ENCODE results near the gene KRTAP20-3.
A peak's percentile ranks its signal among the peaks of the same experiment; 100 is the strongest.

KRTAP20-3 gene

GRCh38 chr21:30628109-30628508, 14.6 kb upstream of the KRTAP20-3 start:
- Histone ChIP-seq H3K4me2 (ENCODE audit: low read length, poor library complexity, severe bottlenecking) (no peak overlapping the region), H3K36me3 (ENCODE audit: control insufficient read depth in 1 of 2, insufficient read depth in 2 of 2, low read depth in 1 of 2, low read length in 2 of 2) (no peaks in the 10 kb centered on the region), H3K14ac (ENCODE audit: low read length in 2 of 2) (no peak overlapping the region), H3K23ac (ENCODE audit: low read length in 2 of 2) (no peak overlapping the region), H3K27ac (ENCODE audit: low read length, poor library complexity, severe bottlenecking) (no peak overlapping the region), H3K4ac (ENCODE audit: low read depth in 1 of 2, low read length in 2 of 2) (no peak overlapping the region), H2BK15ac (ENCODE audit: low read depth, poor library complexity, severe bottlenecking) (no peak overlapping the region), H3K4me3 (ENCODE audit: insufficient read depth in 1 of 2, low read depth in 1 of 2, low read length in 2 of 2) (no peak overlapping the region), H4K91ac (ENCODE audit: low read length) (no peak overlapping the region), H3K9me3 (ENCODE audit: control insufficient read depth, low read length) (peaks cover 10% of the 10 kb centered on the region), H4K8ac (ENCODE audit: low read length) (no peak overlapping the region), H3K4me1 (ENCODE audit: control insufficient read depth, insufficient read depth, low read depth, low read length) (no peaks in the 10 kb centered on the region), H2BK5ac (ENCODE audit: low read depth, low read length, poor library complexity, severe bottlenecking) (no peak overlapping the region), H3K18ac (ENCODE audit: low read depth in 1 of 2, low read length in 2 of 2) (no peak overlapping the region), H3K9ac (ENCODE audit: low read length) (no peak overlapping the region), H2BK120ac (ENCODE audit: low read depth, low read length) (no peak overlapping the region), H3K79me1 (replicated peaks; ENCODE audit: low read length, poor library complexity, severe bottlenecking) (no peaks in the 10 kb centered on the region), H2AFZ (ENCODE audit: low read depth, low read length) (no peak overlapping the region), H3K27me3 (ENCODE audit: control insufficient read depth in 1 of 2, insufficient read depth in 1 of 2, low read length in 2 of 2) (no peaks in the 10 kb centered on the region), H2BK12ac (ENCODE audit: low read length in 2 of 2) (no peak overlapping the region), H2AK5ac (ENCODE audit: low read length, severe bottlenecking) (no peak overlapping the region)
- no peak for DNase-seq
- no CpG with 5 or more reads among the region's 4 CpGs for WGBS

GRCh38 chr21:30629200-30629599, 13.5 kb upstream of the KRTAP20-3 start:
- no peak overlapping the region for H2BK5ac ChIP-seq (ENCODE audit: low read depth, low read length, poor library complexity, severe bottlenecking)
- no peak overlapping the region for H3K9ac ChIP-seq (ENCODE audit: low read length)
- H2BK120ac ChIP-seq (ENCODE audit: low read depth, low read length) = no peak overlapping the region
- H4K8ac ChIP-seq (ENCODE audit: low read length) = no peak overlapping the region
- H3K14ac ChIP-seq (ENCODE audit: low read length in 2 of 2) = no peak overlapping the region
- H2BK12ac ChIP-seq (ENCODE audit: low read length in 2 of 2) = no peak overlapping the region
- peaks cover 8% of the 10 kb centered on the region for H3K9me3 ChIP-seq (ENCODE audit: control insufficient read depth, low read length)
- H3K79me1 ChIP-seq (replicated peaks; ENCODE audit: low read length, poor library complexity, severe bottlenecking) = no peaks in the 10 kb centered on the region
- no peak overlapping the region for H3K27ac ChIP-seq (ENCODE audit: low read length, poor library complexity, severe bottlenecking)
- no peak for DNase-seq
- H3K23ac ChIP-seq (ENCODE audit: low read length in 2 of 2) = no peak overlapping the region
- no peak overlapping the region for H2AFZ ChIP-seq (ENCODE audit: low read depth, low read length)
- H3K4ac ChIP-seq (ENCODE audit: low read depth in 1 of 2, low read length in 2 of 2) = no peak overlapping the region
- H3K36me3 ChIP-seq (ENCODE audit: control insufficient read depth in 1 of 2, insufficient read depth in 2 of 2, low read depth in 1 of 2, low read length in 2 of 2) = no peaks in the 10 kb centered on the region
- H2AK5ac ChIP-seq (ENCODE audit: low read length, severe bottlenecking) = no peak overlapping the region
- H3K4me2 ChIP-seq (ENCODE audit: low read length, poor library complexity, severe bottlenecking) = no peak overlapping the region
- H3K4me1 ChIP-seq (ENCODE audit: control insufficient read depth, insufficient read depth, low read depth, low read length) = no peaks in the 10 kb centered on the region
- no peak overlapping the region for H3K4me3 ChIP-seq (ENCODE audit: insufficient read depth in 1 of 2, low read depth in 1 of 2, low read length in 2 of 2)
- no peak overlapping the region for H4K91ac ChIP-seq (ENCODE audit: low read length)
- H2BK15ac ChIP-seq (ENCODE audit: low read depth, poor library complexity, severe bottlenecking) = no peak overlapping the region
- H3K18ac ChIP-seq (ENCODE audit: low read depth in 1 of 2, low read length in 2 of 2) = no peak overlapping the region
- H3K27me3 ChIP-seq (ENCODE audit: control insufficient read depth in 1 of 2, insufficient read depth in 1 of 2, low read length in 2 of 2) = no peaks in the 10 kb centered on the region
- WGBS = 72% methylated on average over 1 of the region's 1 CpG

- peak within 1 kb of the TSS; percentile 14 for H4K8ac ChIP-seq (ENCODE audit: low read length)
- no peak within 1 kb of the TSS for H2BK15ac ChIP-seq (ENCODE audit: low read depth, poor library complexity, severe bottlenecking)
- H3K4ac ChIP-seq (ENCODE audit: low read depth in 1 of 2, low read length in 2 of 2) = no peak within 1 kb of the TSS
- H2BK5ac ChIP-seq (ENCODE audit: low read depth, low read length, poor library complexity, severe bottlenecking) = no peak within 1 kb of the TSS
- H3K4me3 ChIP-seq (ENCODE audit: insufficient read depth in 1 of 2, low read depth in 1 of 2, low read length in 2 of 2) = no peak within 1 kb of the TSS
- no peaks in the 10 kb centered on the region for H3K4me1 ChIP-seq (ENCODE audit: control insufficient read depth, insufficient read depth, low read depth, low read length)
- H3K27me3 ChIP-seq (ENCODE audit: control insufficient read depth in 1 of 2, insufficient read depth in 1 of 2, low read length in 2 of 2) = no peaks in the 10 kb centered on the region
- WGBS = 88% methylated on average over 1 of the region's 1 CpG
- no peak within 1 kb of the TSS for H2AFZ ChIP-seq (ENCODE audit: low read depth, low read length)
- no peak within 1 kb of the TSS for H2BK120ac ChIP-seq (ENCODE audit: low read depth, low read length)
- no peaks in the 10 kb centered on the region for H3K36me3 ChIP-seq (ENCODE audit: control insufficient read depth in 1 of 2, insufficient read depth in 2 of 2, low read depth in 1 of 2, low read length in 2 of 2)
- H2AK5ac ChIP-seq (ENCODE audit: low read length, severe bottlenecking) = no peak within 1 kb of the TSS
- H3K9me3 ChIP-seq (ENCODE audit: control insufficient read depth, low read length) = peaks cover 6% of the 10 kb centered on the region
- H3K9ac ChIP-seq (ENCODE audit: low read length) = no peak within 1 kb of the TSS
- H3K79me1 ChIP-seq (replicated peaks; ENCODE audit: low read length, poor library complexity, severe bottlenecking) = no peaks in the 10 kb centered on the region
- DNase-seq = no peak
- H3K14ac ChIP-seq (ENCODE audit: low read length in 2 of 2) = no peak within 1 kb of the TSS
- H3K23ac ChIP-seq (ENCODE audit: low read length in 2 of 2) = no peak within 1 kb of the TSS
- H3K4me2 ChIP-seq (ENCODE audit: low read length, poor library complexity, severe bottlenecking) = no peak within 1 kb of the TSS
- H3K18ac ChIP-seq (ENCODE audit: low read depth in 1 of 2, low read length in 2 of 2) = no peak within 1 kb of the TSS
- no peak within 1 kb of the TSS for H2BK12ac ChIP-seq (ENCODE audit: low read length in 2 of 2)
- H4K91ac ChIP-seq (ENCODE audit: low read length) = no peak within 1 kb of the TSS
- no peak within 1 kb of the TSS for H3K27ac ChIP-seq (ENCODE audit: low read length, poor library complexity, severe bottlenecking)
Measured at GRCh38 chr21:30634906-30635305, 7.8 kb upstream of the KRTAP20-3 start, which contains the start of gene KRTAP20-2. TSS of gene KRTAP20-2 (plus strand) at chr21:30635206. CDS start at chr21:30635264, 58 bp downstream.

- 73% methylated on average over 2 of the region's 3 CpGs for WGBS
- no peak overlapping the region for H2BK12ac ChIP-seq (ENCODE audit: low read length in 2 of 2)
Measured at GRCh38 chr21:30638686-30639085, 4.0 kb upstream of the KRTAP20-3 start.

More at GRCh38 chr21:30638686-30639085, 4.0 kb upstream of the KRTAP20-3 start:
- no peak overlapping the region for H2BK15ac ChIP-seq (ENCODE audit: low read depth, poor library complexity, severe bottlenecking)
- H3K4me3 ChIP-seq (ENCODE audit: insufficient read depth in 1 of 2, low read depth in 1 of 2, low read length in 2 of 2) = no peak overlapping the region
- H2AK5ac ChIP-seq (ENCODE audit: low read length, severe bottlenecking) = no peak overlapping the region
- H3K4me1 ChIP-seq (ENCODE audit: control insufficient read depth, insufficient read depth, low read depth, low read length) = no peaks in the 10 kb centered on the region
- H3K9ac ChIP-seq (ENCODE audit: low read length) = no peak overlapping the region
- DNase-seq = no peak
- no peak overlapping the region for H3K4me2 ChIP-seq (ENCODE audit: low read length, poor library complexity, severe bottlenecking)
- no peaks in the 10 kb centered on the region for H3K79me1 ChIP-seq (replicated peaks; ENCODE audit: low read length, poor library complexity, severe bottlenecking)
- peaks cover 9% of the 10 kb centered on the region for H3K9me3 ChIP-seq (ENCODE audit: control insufficient read depth, low read length)
- no peaks in the 10 kb centered on the region for H3K36me3 ChIP-seq (ENCODE audit: control insufficient read depth in 1 of 2, insufficient read depth in 2 of 2, low read depth in 1 of 2, low read length in 2 of 2)
- no peak overlapping the region for H3K4ac ChIP-seq (ENCODE audit: low read depth in 1 of 2, low read length in 2 of 2)
- H3K27ac ChIP-seq (ENCODE audit: low read length, poor library complexity, severe bottlenecking) = no peak overlapping the region
- no peak overlapping the region for H2BK5ac ChIP-seq (ENCODE audit: low read depth, low read length, poor library complexity, severe bottlenecking)
- H2AFZ ChIP-seq (ENCODE audit: low read depth, low read length) = no peak overlapping the region
- no peak overlapping the region for H3K18ac ChIP-seq (ENCODE audit: low read depth in 1 of 2, low read length in 2 of 2)
- H3K23ac ChIP-seq (ENCODE audit: low read length in 2 of 2) = no peak overlapping the region
- no peak overlapping the region for H3K14ac ChIP-seq (ENCODE audit: low read length in 2 of 2)
- no peaks in the 10 kb centered on the region for H3K27me3 ChIP-seq (ENCODE audit: control insufficient read depth in 1 of 2, insufficient read depth in 1 of 2, low read length in 2 of 2)
- H4K8ac ChIP-seq (ENCODE audit: low read length) = no peak overlapping the region
- H2BK120ac ChIP-seq (ENCODE audit: low read depth, low read length) = no peak overlapping the region
- H4K91ac ChIP-seq (ENCODE audit: low read length) = no peak overlapping the region
